Measurements from ENCODE around the gene KCNG2.

KCNG2 gene

GRCh38 chr18:79823120-79823519 lies 25.4 kb downstream of the KCNG2 start:
- DNase-seq (ENCODE audit: low read depth) = no peak

GRCh38 chr18:79825913-79826312 lies 28.2 kb downstream of the KCNG2 start:
- no peak for DNase-seq (ENCODE audit: low read depth)

GRCh38 chr18:79826966-79827365 lies 29.2 kb downstream of the KCNG2 start:
- DNase-seq (ENCODE audit: low read depth) = no peak

GRCh38 chr18:79828258-79828657 lies 30.5 kb downstream of the KCNG2 start:
- DNase-seq (ENCODE audit: low read depth) = no peak

GRCh38 chr18:79829136-79829854 lies 31.6 kb downstream of the KCNG2 start:
- DNase-seq (ENCODE audit: low read depth) = no peak

GRCh38 chr18:79832169-79832568 lies 34.4 kb downstream of the KCNG2 start:
- DNase-seq (ENCODE audit: low read depth) = no peak

- no peak for DNase-seq (ENCODE audit: low read depth)
These were observed 37.1 kb downstream of the KCNG2 start for GRCh38 chr18:79834834-79835233.

GRCh38 chr18:79841936-79842335 lies 44.2 kb downstream of the KCNG2 start:
- no peak for DNase-seq (ENCODE audit: low read depth)

GRCh38 chr18:79844999-79845563 lies 47.3 kb downstream of the KCNG2 start:
- no peak for DNase-seq (ENCODE audit: low read depth)

- no peak for DNase-seq (ENCODE audit: low read depth)
These were observed 49.3 kb downstream of the KCNG2 start for GRCh38 chr18:79846936-79847557.

- DNase-seq (ENCODE audit: low read depth) = no peak
These were observed 50.0 kb downstream of the KCNG2 start for GRCh38 chr18:79847606-79848293.

GRCh38 chr18:79848294-79848578 lies 50.5 kb downstream of the KCNG2 start:
- no peak for DNase-seq (ENCODE audit: low read depth)

- no peak for DNase-seq (ENCODE audit: low read depth)
These were observed 51.0 kb downstream of the KCNG2 start for GRCh38 chr18:79848579-79849327.

- DNase-seq (ENCODE audit: low read depth) = no peak
These were observed 51.8 kb downstream of the KCNG2 start for GRCh38 chr18:79849328-79850207.

GRCh38 chr18:79850731-79851130 lies 53.0 kb downstream of the KCNG2 start:
- no peak for DNase-seq (ENCODE audit: low read depth)

- DNase-seq (ENCODE audit: low read depth) = no peak
These were observed 53.8 kb downstream of the KCNG2 start for GRCh38 chr18:79851489-79851888.

- no peak for DNase-seq (ENCODE audit: low read depth)
These were observed 54.2 kb downstream of the KCNG2 start for GRCh38 chr18:79851950-79852349.

- no peak for DNase-seq (ENCODE audit: low read depth)
These were observed 55.0 kb downstream of the KCNG2 start for GRCh38 chr18:79852561-79853302.

- no peak for DNase-seq (ENCODE audit: low read depth)
These were observed 55.7 kb downstream of the KCNG2 start for GRCh38 chr18:79853303-79853992.

- no peak for DNase-seq (ENCODE audit: low read depth)
These were observed 56.2 kb downstream of the KCNG2 start for GRCh38 chr18:79853993-79854364.

Data from fibroblast of the conjunctiva (primary cell).